DOHH2 (cell line): ENCODE results near the gene LGALS7.

Experiments
- EZH2phosphoT487 ChIP-seq: fragments of 200-600 bp; sonication (generic); IDR thresholded peaks from 2 replicates; pipeline ENCODE4 v1.6.1; 2017; ENCODE audit warnings: borderline replicate concordance, mild to moderate bottlenecking, antibody characterized with exemption, low read length, moderate library complexity, mixed read lengths
- TF ChIP-seq, protein P1 (sequence below): fragments of 200-600 bp; sonication (generic); IDR thresholded peaks from one replicate; pipeline ENCODE4 v1.5.1; 2014; ENCODE audit warnings: antibody characterized with exemption, mild to moderate bottlenecking, low read depth, low read length; ENCODE audit not compliant: poor library complexity, severe bottlenecking

DNA sequence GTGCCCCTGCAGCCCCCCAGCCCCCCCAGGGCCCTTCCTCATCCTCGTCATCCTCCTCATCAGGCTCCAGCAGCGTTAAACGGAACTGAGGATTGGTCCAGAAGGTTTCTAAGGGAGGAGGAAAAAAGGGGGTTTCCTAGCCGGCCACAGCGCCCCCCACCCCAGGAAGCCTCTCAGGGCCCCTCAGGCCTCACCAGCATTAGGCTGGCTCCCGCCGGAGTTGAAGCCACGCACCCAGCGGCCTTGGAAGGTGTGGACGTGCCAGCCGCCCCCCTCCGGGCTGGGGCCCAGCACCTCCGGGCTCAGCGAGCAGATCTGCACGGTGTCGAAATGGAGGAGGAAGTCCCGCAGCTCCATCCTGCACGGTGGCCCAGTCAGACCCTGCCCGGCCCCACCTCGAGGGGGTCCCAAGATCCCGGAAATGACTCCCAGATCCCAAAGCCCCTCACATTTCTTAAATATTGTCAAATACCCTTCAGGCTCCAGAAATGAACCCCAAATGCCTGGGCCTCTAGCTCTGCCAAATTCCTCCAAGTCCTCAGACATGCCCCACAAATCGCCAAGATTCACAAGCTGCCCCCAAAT, 35.9 kb downstream of the LGALS7 start:
- no peak for TF ChIP-seq EZH2phosphoT487
- TF ChIP-seq, protein P1, sequence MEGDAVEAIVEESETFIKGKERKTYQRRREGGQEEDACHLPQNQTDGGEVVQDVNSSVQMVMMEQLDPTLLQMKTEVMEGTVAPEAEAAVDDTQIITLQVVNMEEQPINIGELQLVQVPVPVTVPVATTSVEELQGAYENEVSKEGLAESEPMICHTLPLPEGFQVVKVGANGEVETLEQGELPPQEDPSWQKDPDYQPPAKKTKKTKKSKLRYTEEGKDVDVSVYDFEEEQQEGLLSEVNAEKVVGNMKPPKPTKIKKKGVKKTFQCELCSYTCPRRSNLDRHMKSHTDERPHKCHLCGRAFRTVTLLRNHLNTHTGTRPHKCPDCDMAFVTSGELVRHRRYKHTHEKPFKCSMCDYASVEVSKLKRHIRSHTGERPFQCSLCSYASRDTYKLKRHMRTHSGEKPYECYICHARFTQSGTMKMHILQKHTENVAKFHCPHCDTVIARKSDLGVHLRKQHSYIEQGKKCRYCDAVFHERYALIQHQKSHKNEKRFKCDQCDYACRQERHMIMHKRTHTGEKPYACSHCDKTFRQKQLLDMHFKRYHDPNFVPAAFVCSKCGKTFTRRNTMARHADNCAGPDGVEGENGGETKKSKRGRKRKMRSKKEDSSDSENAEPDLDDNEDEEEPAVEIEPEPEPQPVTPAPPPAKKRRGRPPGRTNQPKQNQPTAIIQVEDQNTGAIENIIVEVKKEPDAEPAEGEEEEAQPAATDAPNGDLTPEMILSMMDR = no peak
